ENCODE results near the gene INTS6. TPM values are rescaled to one million over a fixed set of nuclear protein-coding genes. Genes with fewer than 3 reads are reported as not detected.

The INTS6 gene
- total and polyA plus RNA-seq, 11 donors, result 7.7 to 30.2 (median 23.4) TPM

DNA sequence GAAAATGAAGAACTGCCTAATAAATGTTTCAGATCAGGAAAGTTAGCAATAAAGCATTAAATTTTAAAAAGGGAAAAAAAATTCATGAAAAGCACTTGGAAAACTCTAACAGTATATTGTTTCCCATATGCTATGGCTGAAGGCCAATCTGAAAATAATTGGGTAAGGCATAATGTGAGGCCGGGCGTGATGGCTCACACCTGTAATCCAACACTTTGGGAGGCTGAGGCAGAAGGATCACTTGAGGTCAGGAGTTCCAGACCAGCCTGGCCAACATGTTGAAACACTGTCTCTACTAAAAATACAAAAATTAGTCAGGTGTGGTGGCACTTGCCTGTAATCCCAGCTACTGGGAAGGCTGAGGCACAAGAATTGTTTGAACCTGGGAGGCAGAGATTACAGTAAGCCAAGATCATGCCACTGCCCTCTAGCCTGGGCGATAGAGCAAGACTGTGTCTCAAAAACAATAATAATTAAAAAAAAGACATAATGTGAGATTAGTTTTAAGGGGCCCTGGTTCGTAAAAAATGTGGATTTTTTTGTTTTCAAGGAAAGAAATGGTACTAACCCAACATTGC, 15.2 kb downstream of the INTS6 start:
- DNase-seq, result no peak
- H3K36me3 ChIP-seq, result peaks cover 0 to 6% (median 0%) of the 10 kb centered on the region in 9 donors
- 82 to 94% (median 88%) methylated on average over 4 of the region's 4 CpGs for WGBS, 4 donors
- ATAC-seq, result no peak
- TF ChIP-seq POLR2A (IDR thresholded peaks at IDR 0.05), result no peak
- TF ChIP-seq, protein P1, sequence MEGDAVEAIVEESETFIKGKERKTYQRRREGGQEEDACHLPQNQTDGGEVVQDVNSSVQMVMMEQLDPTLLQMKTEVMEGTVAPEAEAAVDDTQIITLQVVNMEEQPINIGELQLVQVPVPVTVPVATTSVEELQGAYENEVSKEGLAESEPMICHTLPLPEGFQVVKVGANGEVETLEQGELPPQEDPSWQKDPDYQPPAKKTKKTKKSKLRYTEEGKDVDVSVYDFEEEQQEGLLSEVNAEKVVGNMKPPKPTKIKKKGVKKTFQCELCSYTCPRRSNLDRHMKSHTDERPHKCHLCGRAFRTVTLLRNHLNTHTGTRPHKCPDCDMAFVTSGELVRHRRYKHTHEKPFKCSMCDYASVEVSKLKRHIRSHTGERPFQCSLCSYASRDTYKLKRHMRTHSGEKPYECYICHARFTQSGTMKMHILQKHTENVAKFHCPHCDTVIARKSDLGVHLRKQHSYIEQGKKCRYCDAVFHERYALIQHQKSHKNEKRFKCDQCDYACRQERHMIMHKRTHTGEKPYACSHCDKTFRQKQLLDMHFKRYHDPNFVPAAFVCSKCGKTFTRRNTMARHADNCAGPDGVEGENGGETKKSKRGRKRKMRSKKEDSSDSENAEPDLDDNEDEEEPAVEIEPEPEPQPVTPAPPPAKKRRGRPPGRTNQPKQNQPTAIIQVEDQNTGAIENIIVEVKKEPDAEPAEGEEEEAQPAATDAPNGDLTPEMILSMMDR (IDR thresholded peaks at IDR 0.05), result no peak
- no peak overlapping the region for H3K27ac ChIP-seq
- peaks cover 0 to 5% (median 0%) of the 10 kb centered on the region in 12 donors for H3K4me1 ChIP-seq
- H3K9me3 ChIP-seq, result no peaks in the 10 kb centered on the region
- intact Hi-C loops (cut with DNase I), result loop anchor here in 3 of 10 donors (5.0 to 10.0 kb wide), 3 partner anchors 297 to 360 kb away; no protein-coding TSS in a partner anchor
- no peaks in the 10 kb centered on the region for H3K27me3 ChIP-seq
- H3K4me3 ChIP-seq, result no peak overlapping the region

DNA sequence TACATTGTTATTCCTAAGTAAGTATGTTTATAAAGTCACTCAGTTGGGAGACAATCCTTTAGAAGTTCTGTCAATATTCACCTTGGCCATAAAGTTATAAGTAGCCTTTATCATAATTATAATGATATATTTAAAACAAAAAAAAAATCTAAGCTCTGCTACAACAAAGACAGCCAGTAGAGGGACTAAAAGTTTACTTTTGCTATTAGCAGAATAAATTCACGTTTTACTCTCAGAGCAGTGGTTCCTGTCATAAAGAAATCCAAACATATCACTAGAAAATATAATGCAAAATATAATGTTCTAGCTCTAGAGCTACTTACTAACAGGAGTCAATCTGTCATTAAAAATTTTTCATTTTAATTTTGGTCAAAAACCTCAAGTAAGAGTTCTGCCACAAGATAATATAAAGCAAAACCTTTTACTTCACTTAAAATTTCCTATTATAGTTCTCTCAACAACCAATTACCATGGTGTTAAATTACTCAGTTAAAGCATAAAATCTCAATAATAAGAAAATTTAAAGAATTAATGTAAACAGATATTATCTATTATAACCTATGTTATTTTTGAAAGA, 17.7 kb downstream of the INTS6 start:
- intact Hi-C loops (cut with DNase I), result loop anchor here in 3 of 10 donors (5.0 to 10.0 kb wide), 3 partner anchors 300 to 362 kb away; no protein-coding TSS in a partner anchor

GRCh38 chr13:51432576-51432975, 20.3 kb downstream of the INTS6 start:
- peaks cover 0 to 5% (median 0%) of the 10 kb centered on the region in 12 donors for H3K4me1 ChIP-seq
- intact Hi-C loops (cut with DNase I), result loop anchor here in 4 of 10 donors (5.0 to 10.0 kb wide), 4 partner anchors 300 to 362 kb away; no protein-coding TSS in a partner anchor
- 47 to 61% (median 55%) methylated on average over 2 of the region's 2 CpGs for WGBS, 4 donors
- H3K36me3 ChIP-seq, result peaks cover 0 to 32% (median 21%) of the 10 kb centered on the region in 9 donors
- H3K27ac ChIP-seq, result no peak overlapping the region
- H3K9me3 ChIP-seq, result no peaks in the 10 kb centered on the region
- no peaks in the 10 kb centered on the region for H3K27me3 ChIP-seq
- no peak overlapping the region for H3K4me3 ChIP-seq
- DNase-seq, result no peak
- ATAC-seq, result no peak
- no peak for TF ChIP-seq POLR2A (IDR thresholded peaks at IDR 0.05)
- TF ChIP-seq, protein P1 (IDR thresholded peaks at IDR 0.05), result peak in 1 of 12 donors; percentile 10

More for the DNA sequence above, 17.7 kb downstream of the INTS6 start:
- no peak for DNase-seq
- TF ChIP-seq POLR2A (IDR thresholded peaks at IDR 0.05), result no peak
- TF ChIP-seq, protein P1 (IDR thresholded peaks at IDR 0.05), result peak; percentile 21 to 69 (median 51)
- WGBS, 4 donors, result 0 to 6% (median 2%) methylated on average over 1 of the region's 1 CpG
- H3K36me3 ChIP-seq, result peaks cover 0 to 13% (median 2%) of the 10 kb centered on the region in 9 donors
- no peak overlapping the region for H3K27ac ChIP-seq
- peaks cover 0 to 5% (median 0%) of the 10 kb centered on the region in 12 donors for H3K4me1 ChIP-seq
- ATAC-seq, result no peak
- H3K27me3 ChIP-seq, result no peaks in the 10 kb centered on the region
- no peak overlapping the region for H3K4me3 ChIP-seq
- no peaks in the 10 kb centered on the region for H3K9me3 ChIP-seq

DNA sequence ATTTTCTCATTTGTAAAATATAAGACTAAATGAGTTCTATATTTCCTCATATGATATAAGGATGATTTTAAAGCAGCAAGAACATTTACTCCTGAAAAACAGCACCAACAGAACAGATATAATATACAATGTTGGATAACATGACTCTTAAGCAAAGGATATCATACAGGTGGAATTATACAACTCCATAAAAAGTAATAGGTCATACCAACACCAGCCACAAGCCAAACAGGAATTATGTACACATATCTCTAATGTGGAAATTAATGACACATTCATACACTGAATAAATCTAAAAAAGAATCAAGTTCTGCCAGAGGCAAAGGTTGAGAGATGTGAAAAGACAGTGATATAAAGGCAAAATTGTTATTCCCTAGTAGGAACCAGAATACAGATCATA, 25.9 kb downstream of the INTS6 start:
- intact Hi-C loops (cut with DNase I), result loop anchor here in 1 of 10 donors (10.0 kb wide), 1 partner anchor 272 kb away; no protein-coding TSS in a partner anchor
- H3K27me3 ChIP-seq, result no peaks in the 10 kb centered on the region
- TF ChIP-seq POLR2A (IDR thresholded peaks at IDR 0.05), result no peak
- TF ChIP-seq, protein P1 (IDR thresholded peaks at IDR 0.05), result no peak
- ATAC-seq (no peak), DNase-seq (no peak)
- H3K9me3 ChIP-seq, result no peaks in the 10 kb centered on the region
- H3K27ac ChIP-seq, result no peak overlapping the region
- no peak overlapping the region for H3K4me3 ChIP-seq
- H3K36me3 ChIP-seq, result peaks cover 0 to 32% (median 18%) of the 10 kb centered on the region in 9 donors
- H3K4me1 ChIP-seq, result peaks cover 0 to 42% (median 17%) of the 10 kb centered on the region in 12 donors
